Tongue (tissue), 2 donors: ENCODE results near the gene ADI1. TPM values are rescaled to one million over a fixed set of nuclear protein-coding genes. Genes with fewer than 3 reads are reported as not detected.
"Not testable (repeated sequence)": the region's sequence is repeated elsewhere in the genome, so short reads cannot be mapped to it uniquely, and the experiment has no call there.

Experiments used
- DNase-seq: peaks from one replicate; pipeline ENCODE4 v3.0.0-alpha.2; 2015
- total RNA-seq: library from RNA; depleted of rRNA; stranded (reverse); fragments of >200 nt; gene quantifications from one replicate; pipeline ENCODE4 v1.2.3, GENCODE V29; 2014

The ADI1 gene
- total RNA-seq, 1 donor from 2014 or later, result 33.2 TPM

- DNase-seq, result no peak
These were observed 10.1 kb upstream of the ADI1 start for GRCh38 chr2:3529316-3530025.

DNA sequence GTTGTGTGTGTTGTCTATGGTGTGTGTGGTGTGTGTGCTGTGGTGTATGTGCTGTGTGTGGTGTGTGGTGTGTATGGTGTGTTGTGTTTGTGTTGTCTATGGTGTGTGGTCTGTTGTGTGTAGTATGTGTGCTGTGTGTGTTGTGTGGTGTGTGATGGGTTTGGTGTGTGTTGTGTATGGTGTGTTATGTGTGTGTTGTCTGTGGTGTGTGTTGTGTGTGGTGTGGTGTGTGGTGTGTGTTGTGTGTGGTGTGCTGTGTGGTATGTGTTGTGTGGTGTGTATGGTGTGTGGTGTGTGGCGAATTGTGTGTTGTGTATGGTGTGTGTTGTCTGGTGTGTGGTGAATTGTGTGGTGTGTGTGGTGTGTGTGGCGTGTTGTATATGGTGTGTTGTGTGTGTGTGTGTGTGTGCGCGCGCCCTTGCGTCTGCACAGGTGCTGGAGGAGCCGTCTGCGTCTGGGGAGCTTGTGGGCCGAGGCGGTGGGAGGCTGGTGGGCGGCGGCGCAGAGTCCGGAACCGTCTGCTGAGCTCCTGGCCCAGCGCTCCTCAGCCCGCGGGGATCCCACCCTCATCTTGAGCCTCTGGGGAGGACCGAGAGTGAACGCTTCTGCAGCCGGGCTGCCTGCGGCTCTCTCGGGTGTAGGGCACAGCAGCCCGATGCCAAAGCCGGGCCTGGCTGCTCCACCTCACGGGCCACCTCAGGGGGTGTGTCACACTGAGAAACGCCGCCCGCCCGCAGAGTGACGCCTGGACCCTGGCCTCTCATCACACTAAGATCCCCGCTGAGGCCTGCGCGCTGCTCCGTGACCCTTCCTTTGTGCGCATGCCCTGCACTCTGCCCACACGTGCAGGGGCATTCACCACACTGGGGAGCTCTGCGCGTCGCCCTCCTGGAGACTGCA is 8.8 kb upstream of the ADI1 start:
- no peak for DNase-seq

- no peak for DNase-seq
These were observed 7.5 kb upstream of the ADI1 start for GRCh38 chr2:3526871-3527270.

GRCh38 chr2:3523551-3524041 is 4.3 kb upstream of the ADI1 start:
- DNase-seq, result no peak

DNA sequence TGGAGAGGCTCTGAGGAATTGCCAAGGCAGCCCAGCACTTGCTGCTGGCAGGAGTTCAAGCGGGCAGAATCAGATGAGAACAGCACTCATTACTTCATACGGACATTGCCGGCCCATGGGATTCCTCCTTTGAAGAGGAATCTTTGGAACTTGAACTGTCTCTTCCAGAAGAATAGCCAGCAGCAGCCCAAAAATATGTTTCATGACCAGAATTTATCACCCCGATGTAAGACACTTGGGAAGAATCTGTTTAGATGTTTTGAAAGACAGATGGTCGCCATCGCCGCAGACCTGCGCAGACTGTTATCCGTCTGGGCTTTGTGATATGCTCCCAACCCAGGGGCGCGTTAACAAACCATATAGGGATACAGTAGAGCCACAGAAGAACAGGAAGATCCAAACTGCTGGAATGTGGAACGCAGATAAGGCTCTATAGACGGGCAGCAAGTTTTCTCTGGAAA is 3.7 kb upstream of the ADI1 start:
- DNase-seq, result no peak

GRCh38 chr2:3520591-3520990 is 1.3 kb upstream of the ADI1 start:
- DNase-seq, result no peak

GRCh38 chr2:3518496-3519254 is 656 bp downstream of the ADI1 start:
- DNase-seq, result peak; percentile 100

DNA sequence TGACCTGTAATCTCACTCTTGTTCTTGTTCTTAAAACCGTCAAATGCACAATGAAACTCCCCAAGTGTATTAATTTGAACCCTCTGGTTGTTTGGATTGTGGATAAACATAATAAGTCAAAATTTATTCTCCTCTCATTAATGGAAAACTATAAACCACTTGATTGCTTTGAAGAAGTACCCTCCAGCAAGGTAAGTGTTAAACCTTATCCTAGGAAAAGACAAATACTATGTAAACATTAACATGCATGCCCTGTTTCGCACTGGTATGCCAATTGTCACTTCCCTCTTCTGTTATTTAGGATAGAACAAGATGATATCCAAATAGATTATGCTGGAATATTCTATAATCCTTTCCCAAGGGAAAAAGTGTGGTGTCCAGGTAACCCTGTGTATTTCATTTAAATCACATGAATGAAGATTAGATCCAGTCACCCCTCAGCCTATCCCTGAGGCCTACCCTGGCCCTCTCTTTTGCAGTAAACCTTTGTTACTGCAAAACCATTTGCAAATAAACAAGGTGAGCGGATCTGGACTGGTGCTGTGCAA is 1.3 kb downstream of the ADI1 start:
- DNase-seq, result no peak

- DNase-seq, result no peak
These were observed 2.5 kb downstream of the ADI1 start for GRCh38 chr2:3516831-3517230.

DNA sequence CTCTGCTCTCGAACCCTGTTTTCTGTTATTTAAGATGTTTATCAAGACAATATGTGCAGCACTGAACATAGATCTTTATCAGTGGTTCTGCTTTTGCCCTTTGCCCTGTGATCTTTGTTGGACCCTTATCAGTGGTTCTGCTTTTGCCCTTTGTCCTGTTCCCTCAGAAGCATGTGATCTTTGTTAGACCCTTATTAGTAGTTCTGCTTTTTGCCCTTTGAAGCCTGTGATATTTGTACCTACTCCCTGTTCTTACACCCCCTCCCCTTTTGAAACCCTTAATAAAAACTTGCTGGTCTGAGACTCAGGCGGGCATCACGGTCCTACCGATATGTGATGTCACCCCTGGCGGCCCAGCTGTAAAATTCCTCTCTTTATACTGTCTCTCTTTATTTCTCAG is 3.9 kb downstream of the ADI1 start:
- not testable (repeated sequence) for DNase-seq

DNA sequence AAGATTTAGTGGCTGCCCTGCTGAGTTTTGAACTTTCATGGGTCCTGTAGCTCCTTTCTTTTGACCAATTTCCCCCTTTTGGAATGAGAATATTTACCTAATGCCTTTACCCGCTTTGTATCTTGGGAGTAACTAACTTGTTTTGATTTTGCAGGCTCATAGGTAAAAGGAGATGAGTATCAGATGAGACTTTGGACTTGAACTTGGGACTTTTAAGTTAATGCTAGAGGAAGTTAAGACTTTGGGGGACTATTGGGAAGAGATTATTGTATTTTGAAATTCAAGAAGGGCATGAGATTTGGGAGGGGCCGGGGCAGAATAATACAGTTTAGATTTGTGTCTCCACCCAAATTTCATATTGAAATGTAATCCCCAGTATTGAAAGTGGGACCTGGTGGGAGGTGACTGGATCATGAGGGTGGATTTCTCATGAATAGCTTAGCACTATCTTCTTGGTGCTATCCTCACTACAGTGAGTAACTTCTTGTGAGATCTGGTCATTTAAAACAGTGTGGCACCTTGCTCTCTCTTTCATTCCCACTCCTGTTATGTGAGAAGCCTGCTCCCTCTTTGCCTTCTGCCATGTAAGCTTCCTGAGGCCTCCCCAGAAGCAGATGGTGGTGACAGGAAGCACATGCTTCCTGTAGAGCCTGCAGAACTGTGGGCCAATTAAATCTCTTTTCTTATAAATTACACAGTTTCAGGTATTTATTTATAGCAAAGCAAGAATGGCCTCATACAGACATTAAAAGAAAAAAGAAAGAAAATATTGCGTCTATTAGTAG is 6.1 kb downstream of the ADI1 start:
- no peak for DNase-seq

DNA sequence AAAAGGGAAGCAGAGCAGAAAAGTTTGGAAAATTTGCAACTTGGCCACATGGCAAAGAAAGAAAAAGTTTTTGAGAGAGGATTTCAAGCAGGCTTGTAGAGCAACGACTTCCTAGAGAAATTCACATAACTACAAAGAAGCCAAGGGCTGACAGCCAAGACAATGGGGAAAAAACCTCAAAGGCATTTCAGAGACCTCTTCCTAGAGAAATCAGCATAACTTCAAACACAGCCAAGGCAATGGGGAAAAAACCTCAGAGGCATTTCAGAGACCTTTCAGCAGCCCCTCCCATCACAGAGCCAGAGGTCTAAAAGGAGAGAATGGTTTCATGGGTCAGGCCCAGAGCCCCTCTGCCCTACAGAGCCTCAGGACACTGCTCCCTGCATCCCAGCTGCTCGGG is 7.2 kb downstream of the ADI1 start:
- DNase-seq, result no peak

DNA sequence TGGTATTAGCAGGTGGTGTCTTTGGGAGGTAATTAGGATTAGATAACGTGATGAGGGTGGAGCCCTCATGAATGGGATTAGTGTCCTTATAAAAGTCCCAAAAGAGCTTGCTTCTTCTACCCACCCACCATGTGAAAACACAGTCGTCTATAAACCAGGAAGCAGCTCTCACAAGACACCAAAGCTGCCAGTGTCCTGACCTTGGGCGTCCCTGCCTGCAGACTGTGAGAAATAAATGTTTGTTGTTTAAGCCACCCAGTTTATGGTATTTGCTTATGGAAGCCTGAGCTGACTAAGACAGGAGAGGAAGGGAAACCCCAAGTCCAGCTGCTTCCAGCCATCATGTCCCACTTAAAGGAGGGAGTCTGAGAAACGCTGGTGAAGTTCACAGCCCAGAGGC is 13.6 kb downstream of the ADI1 start:
- DNase-seq, result no peak

DNA sequence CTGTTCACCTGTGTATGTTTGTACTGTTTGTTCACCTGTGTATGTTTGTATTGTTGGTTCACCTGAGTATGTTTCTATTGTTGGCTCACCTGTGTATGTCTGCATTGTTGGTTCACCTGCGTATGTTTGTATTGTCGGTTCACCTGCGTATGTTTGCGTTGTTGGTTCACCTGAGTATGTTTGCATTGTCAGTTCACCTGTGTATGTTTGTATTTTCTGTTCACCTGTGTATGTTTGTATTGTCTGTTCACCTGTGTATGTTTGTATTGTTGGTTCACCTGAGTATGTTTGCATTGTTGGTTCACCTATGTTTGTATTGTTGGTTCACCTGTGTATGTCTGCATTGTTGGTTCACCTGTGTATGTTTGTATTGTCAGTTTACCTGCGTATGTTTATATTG is 14.6 kb downstream of the ADI1 start:
- DNase-seq, result no peak

- no peak for DNase-seq
These were observed 15.8 kb downstream of the ADI1 start for GRCh38 chr2:3503483-3503882.

- no peak for DNase-seq
These were observed 16.3 kb downstream of the ADI1 start for GRCh38 chr2:3503046-3503445.

GRCh38 chr2:3500326-3500899 is 18.9 kb downstream of the ADI1 start:
- DNase-seq, result no peak

GRCh38 chr2:3498783-3499394 is 20.4 kb downstream of the ADI1 start:
- DNase-seq, result no peak

DNA sequence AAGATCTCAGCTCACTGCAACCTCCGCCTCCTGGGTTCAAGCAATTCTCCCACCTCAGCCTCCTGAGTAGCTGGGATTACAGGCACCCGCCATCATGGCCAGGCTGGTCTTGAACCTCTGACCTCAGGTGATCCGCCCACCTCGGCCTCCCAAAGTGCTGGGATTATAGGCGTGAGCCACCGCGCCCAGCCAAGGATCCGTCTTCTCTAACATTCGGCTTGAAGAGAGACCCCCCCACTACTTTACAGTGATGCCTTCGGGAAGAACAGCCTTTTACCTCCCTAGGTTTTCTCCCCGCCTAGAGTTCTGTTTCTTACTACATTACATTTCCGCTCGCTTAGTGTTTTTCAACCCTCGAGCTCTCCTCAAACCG is 22.6 kb downstream of the ADI1 start:
- not testable (repeated sequence) for DNase-seq

DNA sequence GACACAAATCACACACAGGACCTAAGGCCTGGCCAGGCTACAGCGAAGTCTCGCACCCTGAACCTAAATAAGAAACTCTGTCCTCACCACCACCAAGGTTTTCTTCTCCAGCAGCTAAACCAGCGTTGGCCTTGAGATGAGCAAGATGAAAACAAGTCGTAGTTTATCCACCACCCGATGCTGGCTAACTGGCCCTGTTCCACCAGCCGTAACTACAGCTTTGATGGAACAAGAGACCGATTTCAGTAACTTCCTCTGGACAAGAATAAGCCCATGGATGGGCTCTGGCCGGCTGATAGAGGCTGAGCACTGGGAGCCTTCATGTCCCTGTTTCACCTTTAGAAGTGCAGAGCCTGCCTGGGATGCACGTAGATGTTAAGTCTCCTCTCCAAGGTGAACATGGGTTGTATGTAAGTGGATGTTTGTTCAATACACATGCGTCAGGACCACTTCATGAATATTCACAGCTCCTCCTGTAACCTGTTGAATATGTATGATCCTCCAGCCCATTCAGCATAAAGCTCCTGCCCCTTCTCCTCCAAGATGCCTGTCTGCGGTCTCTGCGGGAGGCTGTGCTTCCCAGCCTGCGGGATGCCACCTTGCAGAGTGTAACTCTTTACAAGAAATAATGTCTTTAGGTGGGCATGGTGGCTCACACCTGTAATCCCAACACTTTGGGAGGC is 24.2 kb downstream of the ADI1 start:
- no peak for DNase-seq
